ENCODE data around the gene ARHGEF28.

GRCh38 chr5:73892806-73893205 lies 266.8 kb downstream of the ARHGEF28 start:
- TF ChIP-seq CTCF (IDR thresholded peaks at IDR 0.05) (no peak), EZH2phosphoT487 (IDR thresholded peaks at IDR 0.05) (no peak)
